Glutamatergic neuron (in vitro differentiated cells): ENCODE data around the gene ABHD4. TPM values are rescaled to one million over a fixed set of nuclear protein-coding genes. Genes with fewer than 3 reads are reported as not detected.

ENCODE experiments used
- DNase-seq: peaks from one replicate; pipeline ENCODE4 v3.0.0; 2022
- H3K27ac Mint-ChIP-seq: one replicate; pipeline ENCODE4 v1.8.0; 2020; ENCODE audit warnings: mild to moderate bottlenecking, mixed read lengths, inconsistent platforms; ENCODE audit not compliant: unreplicated experiment
- H3K27me3 Mint-ChIP-seq: one replicate; pipeline ENCODE4 v1.8.0; 2020; ENCODE audit warnings: mild to moderate bottlenecking, moderate library complexity, mixed read lengths, inconsistent platforms; ENCODE audit not compliant: unreplicated experiment
- H3K36me3 Mint-ChIP-seq: one replicate; pipeline ENCODE4 v1.8.0; 2020; ENCODE audit warnings: mild to moderate bottlenecking, mixed read lengths, inconsistent platforms; ENCODE audit not compliant: unreplicated experiment
- H3K4me1 Mint-ChIP-seq: one replicate; pipeline ENCODE4 v1.8.0; 2020; ENCODE audit warnings: mild to moderate bottlenecking, low read depth, mixed read lengths, inconsistent platforms; ENCODE audit not compliant: unreplicated experiment
- H3K4me3 Mint-ChIP-seq: one replicate; pipeline ENCODE4 v1.8.0; 2020; ENCODE audit warnings: mild to moderate bottlenecking, mixed read lengths, inconsistent platforms; ENCODE audit not compliant: unreplicated experiment
- H3K9me3 Mint-ChIP-seq: one replicate; pipeline ENCODE4 v1.8.0; 2020; ENCODE audit warnings: mild to moderate bottlenecking, moderate library complexity, mixed read lengths, inconsistent platforms; ENCODE audit not compliant: unreplicated experiment
- CTCF ChIP-seq: fragments of 200-600 bp; sonication (generic); IDR thresholded peaks from one replicate; pipeline ENCODE4 v1.5.0; 2021; ENCODE audit not compliant: partially characterized antibody, unreplicated experiment
- total RNA-seq: library from RNA; stranded (reverse); fragmentation: NEBNext Ultra II Directional; extraction: Animal tissue kit (Norgen Biotek cat#: 25700); gene quantifications from one replicate; pipeline ENCODE4 v1.2.1, GENCODE V29; 2021; ENCODE audit not compliant: unreplicated experiment

Gene ABHD4
- total RNA-seq, 1 donor from 2014 or later: 8.1 TPM

- Mint-ChIP-seq H3K27me3 (no peaks in the 10 kb centered on the region), H3K9me3 (peaks cover 1% of the 10 kb centered on the region), H3K4me3 (no peak overlapping the region), H3K36me3 (no peaks in the 10 kb centered on the region), H3K4me1 (no peaks in the 10 kb centered on the region), H3K27ac (no peak overlapping the region)
- TF ChIP-seq CTCF: no peak
- DNase-seq: no peak
Observed at GRCh38 chr14:22650960-22651521, 52.9 kb downstream of the ABHD4 start.

GRCh38 chr14:22651586-22651985 lies 53.5 kb downstream of the ABHD4 start:
- Mint-ChIP-seq H3K27me3 (no peaks in the 10 kb centered on the region), H3K36me3 (no peaks in the 10 kb centered on the region), H3K9me3 (no peaks in the 10 kb centered on the region), H3K4me1 (no peaks in the 10 kb centered on the region), H3K27ac (no peak overlapping the region), H3K4me3 (no peak overlapping the region)
- no peak for DNase-seq
- TF ChIP-seq CTCF: no peak

GRCh38 chr14:22653012-22653621 lies 55.0 kb downstream of the ABHD4 start:
- H3K27ac Mint-ChIP-seq: no peak overlapping the region

GRCh38 chr14:22656226-22656625 lies 58.1 kb downstream of the ABHD4 start:
- Mint-ChIP-seq H3K36me3 (no peaks in the 10 kb centered on the region), H3K27me3 (peaks cover 2% of the 10 kb centered on the region), H3K4me3 (no peak overlapping the region), H3K4me1 (no peaks in the 10 kb centered on the region), H3K27ac (no peak overlapping the region), H3K9me3 (no peaks in the 10 kb centered on the region)
- DNase-seq: no peak
- TF ChIP-seq CTCF: no peak

More at GRCh38 chr14:22653012-22653621, 55.0 kb downstream of the ABHD4 start:
- H3K9me3 Mint-ChIP-seq: no peaks in the 10 kb centered on the region
- no peaks in the 10 kb centered on the region for H3K4me1 Mint-ChIP-seq
- TF ChIP-seq CTCF: peak; percentile 84
- H3K36me3 Mint-ChIP-seq: no peaks in the 10 kb centered on the region
- peak; percentile 72 for DNase-seq
- no peaks in the 10 kb centered on the region for H3K27me3 Mint-ChIP-seq
- no peak overlapping the region for H3K4me3 Mint-ChIP-seq

- no peaks in the 10 kb centered on the region for H3K9me3 Mint-ChIP-seq
Observed at GRCh38 chr14:22656945-22657731, 59.0 kb downstream of the ABHD4 start.

More at GRCh38 chr14:22656945-22657731, 59.0 kb downstream of the ABHD4 start:
- Mint-ChIP-seq H3K4me1 (no peaks in the 10 kb centered on the region), H3K4me3 (no peak overlapping the region), H3K27ac (no peak overlapping the region), H3K36me3 (no peaks in the 10 kb centered on the region), H3K27me3 (peaks cover 2% of the 10 kb centered on the region)
- TF ChIP-seq CTCF: no peak
- DNase-seq: peak; percentile 30
